ENCODE measurements around the gene MXI1.
"Not testable (repeated sequence)": the region's sequence is repeated elsewhere in the genome, so short reads cannot be mapped to it uniquely, and the experiment has no call there.

Gene MXI1

GRCh38 chr10:110184398-110184797 is 23.0 kb upstream of the MXI1 start:
- DNase-seq: no peak

GRCh38 chr10:110185646-110186182 is 21.7 kb upstream of the MXI1 start:
- not testable (repeated sequence) for DNase-seq

DNA sequence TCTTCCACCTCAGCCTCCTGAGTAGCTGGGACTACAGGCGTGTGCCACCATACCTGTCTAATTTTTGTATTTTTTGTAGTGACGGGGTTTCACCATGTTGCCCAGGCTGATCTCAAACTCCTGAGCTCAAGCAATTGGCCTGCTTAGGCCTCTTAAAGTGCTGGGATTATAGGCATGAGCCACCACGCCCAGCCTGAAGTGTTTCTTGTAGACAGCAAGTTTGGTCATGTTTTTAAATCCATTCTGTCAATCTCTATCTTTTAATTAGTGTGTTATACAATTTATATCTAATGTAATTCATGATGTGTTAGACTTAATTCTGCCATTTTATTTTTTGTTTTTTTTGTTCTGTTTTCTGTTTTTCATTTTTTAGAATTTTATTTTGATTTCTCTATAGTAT is 17.2 kb upstream of the MXI1 start:
- no peak for DNase-seq

- DNase-seq: no peak
These were observed 14.9 kb upstream of the MXI1 start for GRCh38 chr10:110192552-110192951.

- no peak for DNase-seq
These were observed 6.9 kb upstream of the MXI1 start for GRCh38 chr10:110200503-110200902.

DNA sequence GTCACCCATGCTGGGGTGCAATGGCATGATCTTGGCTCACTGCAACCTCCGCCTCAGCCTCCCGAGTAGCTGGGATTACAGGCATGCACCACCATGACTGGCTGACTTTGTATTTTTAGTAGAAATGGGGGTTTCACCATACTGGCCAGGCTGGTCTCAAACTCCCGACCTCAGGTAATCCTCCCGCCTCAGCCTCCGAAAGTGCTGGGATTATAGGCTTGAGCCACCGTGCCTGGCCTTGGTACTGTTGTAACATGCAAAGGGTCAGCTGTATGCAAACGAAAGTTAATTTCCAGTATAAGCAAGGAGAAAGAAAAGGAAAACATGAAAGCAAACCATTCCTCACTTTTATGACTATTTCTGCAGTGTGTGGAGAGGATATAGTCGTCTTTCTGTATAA is 6.4 kb upstream of the MXI1 start:
- DNase-seq: not testable (repeated sequence)

- DNase-seq: no peak
These were observed 3.6 kb upstream of the MXI1 start for GRCh38 chr10:110203500-110204455.

DNA sequence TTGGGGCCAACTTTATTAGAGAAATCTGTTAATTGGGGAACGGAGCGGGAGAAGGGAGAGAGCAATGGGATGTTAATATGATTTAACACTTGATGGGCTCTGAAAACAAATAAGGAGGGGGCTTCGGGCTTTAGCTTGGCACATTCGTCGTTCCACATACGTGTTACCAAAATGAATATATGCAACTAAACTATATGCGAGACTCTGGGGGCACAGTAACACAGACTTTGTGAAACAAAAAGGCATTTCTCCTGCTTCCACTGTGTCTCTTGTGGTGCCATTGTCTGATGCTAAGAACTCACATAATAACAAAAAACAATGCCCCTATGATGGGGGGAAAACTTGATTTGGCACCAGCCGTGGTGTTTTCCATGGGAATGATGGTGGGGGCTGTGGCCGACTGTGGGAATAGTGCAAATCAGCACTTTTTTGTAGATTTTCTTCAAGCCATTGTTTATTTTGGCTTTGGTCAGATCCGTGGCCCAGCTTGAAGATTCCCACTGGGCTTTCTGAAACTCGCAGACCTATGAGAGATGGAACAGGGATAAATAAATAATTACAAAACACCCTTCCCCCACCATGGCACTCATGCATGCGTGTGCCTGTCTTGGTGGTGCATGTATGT is 2.2 kb upstream of the MXI1 start:
- no peak for DNase-seq

GRCh38 chr10:110207805-110208613 is 604 bp downstream of the MXI1 start:
- peak; percentile 74 for DNase-seq

DNA sequence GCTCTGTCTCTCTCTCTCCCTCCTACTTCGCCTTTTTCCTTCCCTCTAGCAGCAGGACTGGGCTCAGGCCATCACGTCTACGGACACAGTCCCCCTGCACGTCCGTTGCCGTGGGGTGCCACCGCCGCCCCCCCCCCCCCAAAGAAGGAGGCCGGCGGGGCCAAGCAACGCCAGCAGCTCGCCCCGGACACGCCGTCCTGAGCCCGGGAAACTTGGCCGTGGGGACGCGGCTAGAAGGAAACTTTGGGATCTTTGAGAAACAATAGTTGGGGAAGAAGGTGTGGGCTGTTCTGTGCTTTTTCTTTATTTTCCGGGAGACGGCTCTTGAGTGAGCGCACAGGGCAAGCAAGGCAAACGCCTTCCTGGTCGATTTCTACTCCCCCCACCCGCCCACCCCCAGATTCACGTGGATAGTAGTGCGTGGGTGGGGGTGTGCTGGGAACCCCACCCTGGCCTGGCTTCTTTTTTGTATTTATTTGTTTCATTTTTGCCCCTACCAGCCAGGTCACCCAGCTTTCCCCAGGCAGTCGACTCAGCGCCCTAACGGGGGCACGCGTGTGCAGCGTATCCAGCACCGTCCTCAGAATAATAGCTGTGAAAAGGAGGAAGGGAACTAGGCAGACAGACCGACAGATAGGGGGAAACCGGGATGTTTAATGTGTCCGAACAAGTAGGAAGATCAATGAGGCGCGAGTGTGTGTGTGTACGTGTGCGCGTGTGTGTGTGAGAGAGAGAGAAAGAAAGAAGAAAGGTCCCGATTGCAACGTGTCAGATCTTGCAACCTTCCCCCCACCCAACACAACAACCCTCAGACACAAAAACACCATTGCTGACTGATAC is 1.4 kb downstream of the MXI1 start:
- DNase-seq: peak; percentile 65

DNA sequence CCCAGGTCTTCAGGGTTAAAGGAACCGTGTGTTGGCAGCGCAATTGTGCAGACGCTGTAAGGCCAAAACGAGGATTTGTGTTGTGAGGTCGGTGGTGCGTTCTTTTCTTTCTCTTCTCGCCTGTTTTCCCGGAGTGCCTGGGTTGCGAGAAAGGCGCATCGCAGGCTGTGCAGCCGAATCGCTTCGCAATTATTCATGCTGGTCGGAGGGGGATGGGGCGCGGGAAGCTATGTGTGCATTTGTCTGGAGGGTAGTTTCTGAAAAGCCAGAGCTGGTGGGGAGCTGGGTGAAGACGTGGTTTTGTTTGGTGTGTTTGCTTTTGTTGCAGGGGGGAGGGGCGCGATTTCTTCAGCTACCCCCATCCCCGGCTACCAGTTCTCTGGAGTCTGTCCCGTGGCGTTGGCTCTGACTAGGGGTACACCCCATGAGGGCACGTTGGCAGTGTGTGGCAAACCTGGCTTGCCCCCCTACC is 2.1 kb downstream of the MXI1 start:
- DNase-seq: peak; percentile 81

- DNase-seq: peak; percentile 72
These were observed 2.7 kb downstream of the MXI1 start for GRCh38 chr10:110209926-110210673.

GRCh38 chr10:110210674-110211464 is 3.5 kb downstream of the MXI1 start:
- peak; percentile 97 for DNase-seq

GRCh38 chr10:110211465-110211843 is 4.0 kb downstream of the MXI1 start:
- DNase-seq: no peak

- DNase-seq: peak; percentile 64
These were observed 5.0 kb downstream of the MXI1 start for GRCh38 chr10:110212119-110213006.

DNA sequence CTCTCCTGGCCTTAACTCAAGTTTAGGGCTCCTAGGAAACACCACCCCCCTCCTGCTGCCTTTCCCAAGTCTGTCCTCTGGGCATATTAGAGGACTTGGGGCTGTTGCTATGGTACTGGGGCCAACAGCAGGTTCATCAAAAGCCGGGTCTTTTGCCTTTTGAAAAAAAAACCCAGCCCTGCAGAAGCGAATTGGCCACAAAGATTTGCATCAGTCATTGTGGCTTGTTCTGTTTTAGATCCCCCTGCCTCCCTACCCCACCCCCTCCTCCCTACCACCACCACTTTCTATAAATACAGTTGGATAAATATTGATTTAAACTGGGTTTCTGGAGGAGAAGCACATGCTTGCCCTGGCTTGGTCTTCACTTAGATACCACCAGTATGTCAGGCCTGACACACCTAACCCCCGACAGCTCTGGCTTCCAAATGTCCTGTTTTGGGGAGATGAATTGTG is 7.0 kb downstream of the MXI1 start:
- no peak for DNase-seq

GRCh38 chr10:110215286-110216170 is 8.1 kb downstream of the MXI1 start:
- no peak for DNase-seq

DNA sequence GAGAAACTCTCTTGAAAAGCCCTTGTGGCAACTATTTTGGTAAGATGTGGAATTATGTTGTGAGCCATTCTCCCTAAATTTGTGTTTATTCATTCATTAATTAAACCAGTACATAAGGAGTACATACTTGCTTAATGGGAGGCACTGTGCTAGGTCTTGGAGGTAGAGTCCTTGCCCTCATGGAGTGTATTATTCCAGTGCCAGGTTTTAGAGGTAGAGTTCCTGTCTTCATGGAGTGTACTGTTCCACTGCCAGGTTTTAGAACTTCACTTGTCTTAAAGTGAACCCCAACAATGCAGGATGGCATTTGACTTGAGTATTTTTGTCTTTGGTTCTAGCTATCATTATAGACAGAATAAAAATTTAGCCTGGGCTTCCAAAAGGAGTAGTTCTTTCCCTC is 8.8 kb downstream of the MXI1 start:
- no peak for DNase-seq
